HG03378 (cell line): ENCODE measurements around the gene SRGAP2C.
"Not testable (repeated sequence)": the region's sequence is repeated elsewhere in the genome, so short reads cannot be mapped to it uniquely, and the experiment has no call there.

Experiments
- ATAC-seq: cut with Tn5 transposase; IDR thresholded peaks from one replicate; pipeline ENCODE4 v1.9.1; 2021; ENCODE audit warnings: mild to moderate bottlenecking, moderate library complexity; ENCODE audit not compliant: unreplicated experiment

SRGAP2C gene

DNA sequence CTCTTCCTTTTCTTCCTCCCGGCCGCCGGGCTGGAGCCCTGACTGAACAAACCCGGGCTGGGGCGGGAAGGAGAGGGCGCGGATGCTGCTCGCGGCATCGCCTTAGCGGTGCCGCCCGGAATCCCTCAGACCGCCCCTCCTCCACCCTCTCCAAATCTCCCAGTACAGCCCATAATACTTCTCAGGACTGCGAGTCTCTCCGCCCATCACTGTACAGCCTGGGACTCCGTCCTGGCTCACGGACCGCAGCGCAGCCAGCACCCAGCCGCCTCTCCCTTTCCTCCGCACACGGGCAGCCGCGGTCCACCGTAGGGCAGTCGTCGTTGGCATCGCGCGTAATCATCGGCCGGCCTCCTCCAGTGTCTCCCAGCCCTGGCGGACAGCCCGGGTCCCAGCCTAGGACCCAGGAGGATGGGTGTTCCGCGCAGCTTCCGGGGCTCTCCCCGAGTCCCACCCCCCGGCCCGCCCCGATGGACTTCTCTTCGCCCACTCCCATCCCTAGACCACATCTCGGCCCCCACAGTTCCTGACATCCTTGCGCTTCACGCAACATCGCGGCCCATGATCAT is 449 bp downstream of the SRGAP2C start:
- not testable (repeated sequence) for ATAC-seq

DNA sequence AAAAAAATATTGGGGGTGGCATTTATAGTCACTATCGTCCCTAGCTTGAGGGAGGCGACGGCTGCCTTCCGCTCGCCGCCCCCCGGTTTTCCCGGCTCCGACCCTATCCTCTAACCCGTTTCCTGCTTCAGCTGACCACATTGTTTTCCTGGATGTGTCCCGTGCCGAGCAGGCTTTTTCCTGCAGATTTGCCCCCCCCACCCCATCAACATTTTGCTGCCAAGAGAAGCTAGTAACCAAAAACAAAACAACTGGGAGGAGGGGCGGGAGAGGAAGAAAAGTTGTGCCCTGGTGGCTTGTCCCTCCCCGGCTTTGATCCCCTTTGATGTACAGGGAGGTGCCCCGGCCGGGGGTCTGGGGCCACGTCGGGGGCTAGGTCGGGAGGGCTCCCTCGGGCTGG is 1.4 kb downstream of the SRGAP2C start:
- ATAC-seq = not testable (repeated sequence)

DNA sequence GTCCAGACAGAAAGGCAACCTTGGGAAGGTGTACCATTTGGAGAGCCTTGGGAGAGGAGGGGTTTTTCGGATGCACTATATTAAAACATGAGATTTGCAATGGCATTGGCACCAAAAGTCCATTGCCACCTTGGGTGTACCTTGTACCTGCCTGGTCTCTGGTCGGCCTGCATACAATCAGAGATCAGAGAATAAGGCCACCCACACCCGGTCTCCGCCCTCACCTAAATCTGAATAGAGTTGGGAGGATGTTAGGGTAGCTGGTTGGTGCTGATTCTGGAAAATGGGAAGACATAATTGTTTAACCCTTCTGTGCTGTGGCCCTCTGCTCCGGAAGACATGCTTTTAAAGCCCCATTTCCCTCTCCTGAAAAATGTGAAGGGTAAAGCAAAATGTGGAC is 3.1 kb downstream of the SRGAP2C start:
- ATAC-seq = not testable (repeated sequence)

DNA sequence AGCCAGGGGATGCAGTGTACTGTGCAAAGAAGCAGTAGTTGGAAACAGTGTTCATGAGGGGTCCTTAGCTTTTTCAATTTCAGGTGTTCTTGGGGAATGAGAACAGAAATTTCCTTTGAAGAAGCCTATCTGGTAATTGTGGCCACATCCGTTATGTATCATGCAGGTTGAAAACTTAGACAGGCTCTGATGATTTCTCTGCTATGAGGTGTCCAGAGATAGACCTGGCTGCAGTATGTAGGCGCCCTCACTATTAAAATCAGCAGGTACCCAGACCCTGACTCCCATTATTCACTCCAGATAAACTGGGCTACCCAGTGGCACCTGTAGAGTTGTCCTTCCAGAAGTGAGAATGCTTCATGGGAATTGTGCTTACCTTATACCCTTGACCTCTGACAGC is 7.7 kb downstream of the SRGAP2C start:
- not testable (repeated sequence) for ATAC-seq

DNA sequence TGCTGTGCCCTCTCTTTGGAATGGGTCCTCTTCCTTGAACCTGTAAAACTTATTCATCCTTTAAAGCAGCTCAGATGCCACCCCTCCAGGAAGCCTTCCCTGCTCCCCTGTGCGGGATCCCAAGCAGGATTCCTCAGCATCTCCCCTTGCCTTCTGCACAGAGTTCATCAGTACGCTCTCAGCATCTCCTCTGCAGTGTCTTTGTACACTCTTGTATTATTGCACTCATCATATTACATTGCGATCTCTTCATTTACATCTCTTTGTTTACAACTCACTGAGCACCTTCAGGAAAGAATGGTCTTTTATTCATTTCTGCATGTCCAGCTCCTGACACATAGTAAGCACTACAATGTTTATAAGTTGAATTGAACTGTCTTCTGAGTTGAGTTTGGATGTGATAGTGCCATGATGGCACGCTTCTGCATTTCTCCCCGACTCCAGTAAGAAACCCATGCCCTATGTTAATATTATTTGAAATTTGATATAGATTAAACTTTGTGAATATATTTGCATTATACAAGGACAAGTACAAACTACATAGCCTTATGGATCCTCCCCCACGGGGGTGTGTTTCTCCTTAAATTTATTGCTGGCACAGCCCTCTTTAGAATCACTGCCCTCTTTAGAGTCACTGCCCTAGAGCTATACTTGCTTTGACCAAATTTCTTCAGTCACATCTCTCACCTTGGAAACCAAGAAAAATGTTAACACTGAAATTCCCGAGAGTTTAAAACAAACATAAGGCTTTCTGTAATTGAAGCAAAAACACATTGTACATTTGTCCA is 12.5 kb downstream of the SRGAP2C start:
- ATAC-seq = not testable (repeated sequence)

DNA sequence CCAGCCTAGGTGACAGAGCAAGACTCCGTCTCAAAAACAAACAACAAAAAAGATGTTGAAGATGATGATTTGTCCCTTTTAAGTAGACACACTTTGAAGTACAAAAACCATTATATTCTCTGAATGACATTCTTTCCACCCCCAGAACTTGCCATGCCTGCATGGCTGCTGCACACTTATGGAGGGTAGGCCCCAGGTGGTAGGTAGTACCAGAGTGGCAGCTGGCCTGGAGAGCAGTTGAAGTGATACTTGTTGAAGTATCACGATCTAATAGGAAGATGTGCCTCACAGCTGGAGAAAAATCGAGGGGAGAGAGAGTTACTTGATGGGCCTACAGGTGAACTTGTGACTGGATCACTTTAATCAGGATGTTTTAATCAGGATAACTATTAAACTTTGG is 15.0 kb downstream of the SRGAP2C start:
- not testable (repeated sequence) for ATAC-seq

DNA sequence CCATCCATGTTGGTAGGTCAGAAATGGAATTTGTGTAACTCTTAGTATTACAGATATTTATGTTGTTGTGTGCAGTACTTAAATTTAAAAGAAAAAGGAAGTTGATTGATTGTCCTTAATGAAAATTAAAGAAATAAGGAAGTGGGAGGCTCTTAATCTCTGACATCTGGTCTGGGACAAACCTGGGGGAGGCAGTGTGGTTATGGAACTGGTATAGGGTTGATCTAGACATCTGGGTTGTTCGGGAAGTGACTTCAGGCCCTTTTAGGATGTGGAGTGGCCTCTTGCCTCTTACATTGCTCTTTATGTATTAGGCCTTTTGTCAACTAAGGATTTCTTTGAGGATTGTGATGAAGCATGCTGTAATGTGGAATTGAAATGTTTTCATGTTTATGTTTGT is 15.5 kb downstream of the SRGAP2C start:
- ATAC-seq = not testable (repeated sequence)

DNA sequence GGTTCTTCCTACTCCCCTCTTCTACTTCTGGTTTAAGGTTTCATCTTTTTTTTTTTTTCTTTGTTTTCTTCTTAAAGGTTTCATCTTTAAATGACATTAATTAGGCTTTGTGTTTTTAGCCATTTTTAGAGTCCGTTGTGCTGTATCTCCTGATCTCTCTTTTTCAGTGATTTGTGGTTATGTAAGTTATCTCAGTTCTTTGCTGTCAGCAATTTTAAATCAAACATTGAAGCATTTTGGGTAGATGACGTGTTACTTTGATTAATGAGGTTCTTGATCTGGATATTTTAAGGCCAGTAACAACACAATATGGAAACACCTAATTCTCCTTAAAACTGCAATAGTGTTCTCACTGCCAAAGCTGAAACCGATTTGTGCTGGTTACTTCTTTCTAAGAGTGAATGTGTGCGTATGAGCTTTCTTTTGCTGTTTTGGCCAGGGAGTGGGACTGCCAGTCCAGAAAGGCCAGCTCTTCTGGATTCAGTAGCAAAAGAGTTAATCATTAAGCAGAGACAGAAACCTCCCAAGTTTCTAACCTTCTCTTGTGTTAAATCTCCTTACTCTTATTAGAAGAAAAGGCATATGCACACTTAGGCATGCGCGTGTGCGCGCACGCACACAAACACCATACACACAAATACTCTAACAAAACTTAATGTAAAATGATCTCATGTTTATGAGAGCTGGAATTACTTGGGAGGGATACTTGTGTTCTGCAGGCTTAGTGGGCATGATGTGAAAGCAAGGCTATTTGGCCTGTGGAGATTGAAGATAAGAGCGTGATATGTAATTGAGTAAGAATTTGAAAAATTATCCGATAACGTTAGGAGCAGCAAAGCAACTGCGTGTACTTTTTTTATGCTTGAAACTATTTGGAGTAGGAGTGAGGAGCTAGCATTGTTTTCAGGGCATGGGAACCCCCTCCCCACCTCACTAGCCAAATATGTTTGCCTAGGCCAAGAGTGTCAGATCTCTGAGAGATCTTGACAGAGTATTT is 16.5 kb downstream of the SRGAP2C start:
- ATAC-seq = not testable (repeated sequence)

DNA sequence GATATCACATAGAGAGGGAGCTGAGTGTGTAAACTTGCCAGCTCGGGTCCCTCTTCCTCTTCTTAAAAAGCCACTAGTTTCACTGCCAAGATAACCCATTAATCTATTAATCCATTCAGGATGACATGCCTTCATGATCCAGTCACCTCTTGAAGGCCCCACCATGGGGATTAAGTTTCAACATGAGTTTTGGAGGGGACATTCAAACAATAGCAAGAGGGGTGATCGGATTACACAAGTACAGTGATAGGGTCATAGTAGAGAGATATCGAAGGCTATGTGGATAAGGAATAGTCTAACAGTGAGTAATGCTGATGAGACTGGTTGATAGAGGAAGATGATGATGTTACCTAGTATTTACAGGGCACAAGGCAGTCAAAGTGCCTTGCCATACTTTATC is 18.2 kb downstream of the SRGAP2C start:
- ATAC-seq = not testable (repeated sequence)

DNA sequence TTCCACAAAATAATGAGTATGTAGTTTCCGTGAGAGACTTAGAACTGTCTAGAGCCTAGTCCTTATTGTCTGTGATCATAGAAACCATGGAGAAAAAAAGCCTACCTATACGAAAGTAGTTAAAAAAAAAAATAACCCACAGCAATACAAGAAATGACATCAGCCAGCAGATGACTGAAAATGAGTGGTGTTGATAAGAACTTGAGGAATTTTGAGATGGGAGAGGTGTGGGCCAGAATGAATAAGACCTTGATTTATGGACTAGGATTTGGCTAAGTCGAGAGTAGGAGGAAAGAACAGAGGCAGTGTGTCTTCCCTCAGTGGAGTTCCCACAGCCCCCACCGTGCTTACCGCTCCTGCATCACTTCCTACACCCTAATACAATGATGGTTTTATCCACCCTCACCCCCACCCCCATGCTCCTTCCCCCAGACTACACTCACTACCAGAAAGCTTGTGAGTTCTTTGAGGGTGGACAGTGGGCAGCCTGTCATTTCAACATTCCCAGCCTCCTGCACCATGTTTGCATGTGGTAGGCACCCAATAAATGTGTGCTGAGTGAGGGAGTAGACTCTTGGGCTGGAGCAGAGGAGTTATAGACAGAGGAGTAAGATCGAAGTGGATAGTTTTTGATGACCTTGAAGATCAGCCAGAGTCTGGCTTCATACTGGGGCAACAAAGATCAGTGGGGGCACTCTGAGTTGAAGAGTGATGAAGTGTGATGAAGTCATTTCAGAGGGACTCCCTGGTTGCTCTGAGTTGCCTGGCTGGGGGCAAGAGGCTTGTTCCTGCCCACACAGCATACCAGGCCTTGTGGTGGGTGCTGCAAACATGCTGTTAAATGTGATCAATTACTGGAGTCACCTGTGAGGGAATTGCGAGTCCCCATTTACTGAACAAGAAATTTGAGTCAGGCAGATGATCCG is 21.3 kb downstream of the SRGAP2C start:
- not testable (repeated sequence) for ATAC-seq

DNA sequence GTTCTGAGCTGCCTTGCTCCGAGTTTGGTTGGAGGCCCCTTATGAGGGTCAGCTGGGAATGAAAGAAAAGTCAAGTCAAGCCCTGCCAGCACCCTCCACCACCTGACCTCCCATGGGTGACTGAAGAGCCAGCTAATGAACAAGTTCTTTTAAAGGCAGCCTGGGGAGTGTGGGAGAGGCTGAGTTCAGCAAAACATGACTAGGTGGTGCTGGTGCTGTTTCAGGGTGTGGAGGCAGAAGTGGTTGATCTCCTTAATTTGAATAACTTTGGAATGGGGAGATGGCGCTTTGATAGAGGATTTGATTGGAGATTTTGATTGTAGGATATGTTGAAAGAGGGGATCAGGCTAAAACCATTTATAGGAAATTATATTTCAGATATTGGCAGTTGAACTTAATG is 22.6 kb downstream of the SRGAP2C start:
- ATAC-seq = not testable (repeated sequence)

DNA sequence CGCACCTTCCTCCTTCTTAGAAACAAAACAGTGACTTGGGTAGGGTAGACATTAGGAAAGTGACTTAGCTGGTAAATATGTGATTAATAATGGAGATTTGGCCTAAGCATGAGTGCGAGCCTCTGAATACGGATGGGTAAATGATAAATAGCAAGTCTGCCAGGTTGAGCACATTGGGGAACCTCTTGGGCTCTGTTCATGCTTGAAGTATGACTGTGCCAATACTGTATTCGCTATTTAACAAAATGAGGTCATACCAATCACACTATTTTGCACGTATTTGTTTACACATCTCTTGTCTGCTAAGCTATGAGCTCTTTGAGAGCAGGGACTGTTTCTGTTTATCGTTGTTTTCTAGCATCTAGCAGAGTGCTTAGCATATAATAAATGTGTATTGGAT is 23.6 kb downstream of the SRGAP2C start:
- ATAC-seq = not testable (repeated sequence)

DNA sequence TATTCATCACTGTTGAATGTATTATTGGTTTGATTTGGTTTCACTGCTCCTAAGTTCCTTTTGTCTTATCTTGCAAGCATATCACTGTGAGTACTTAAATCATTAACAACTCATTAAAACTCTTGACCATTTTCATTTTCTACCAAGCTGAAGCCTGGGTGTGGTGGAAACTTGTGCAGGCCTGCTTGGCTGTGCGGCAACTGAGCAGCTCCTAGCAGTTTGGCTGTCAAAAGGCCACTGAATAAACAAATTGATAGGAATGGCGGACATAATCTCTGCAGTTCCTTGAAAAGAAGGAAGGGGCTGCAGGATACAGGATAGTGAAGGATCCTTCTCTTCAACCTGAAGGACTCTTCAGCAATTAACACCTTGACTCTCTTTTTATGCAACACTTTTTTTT is 26.0 kb downstream of the SRGAP2C start:
- not testable (repeated sequence) for ATAC-seq

DNA sequence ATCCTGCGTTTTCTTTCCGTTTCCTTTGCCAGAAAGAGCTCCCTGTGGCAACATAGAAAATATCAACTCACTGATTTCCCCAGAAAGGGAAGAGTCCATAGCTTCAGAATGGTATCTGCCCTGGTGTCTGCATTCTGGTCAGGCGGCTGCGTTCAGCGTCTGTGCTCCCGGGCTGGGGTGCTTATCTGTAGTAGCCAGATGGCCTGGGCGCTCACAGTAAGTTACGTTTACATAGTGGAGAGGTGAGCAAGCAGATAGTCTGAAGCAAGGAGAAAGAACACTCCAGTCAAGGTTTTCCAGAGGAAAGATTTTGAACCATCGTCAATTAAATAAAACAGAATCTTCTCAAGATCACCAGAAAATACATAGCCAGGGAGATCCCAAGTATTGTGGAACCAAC is 28.7 kb downstream of the SRGAP2C start:
- not testable (repeated sequence) for ATAC-seq

DNA sequence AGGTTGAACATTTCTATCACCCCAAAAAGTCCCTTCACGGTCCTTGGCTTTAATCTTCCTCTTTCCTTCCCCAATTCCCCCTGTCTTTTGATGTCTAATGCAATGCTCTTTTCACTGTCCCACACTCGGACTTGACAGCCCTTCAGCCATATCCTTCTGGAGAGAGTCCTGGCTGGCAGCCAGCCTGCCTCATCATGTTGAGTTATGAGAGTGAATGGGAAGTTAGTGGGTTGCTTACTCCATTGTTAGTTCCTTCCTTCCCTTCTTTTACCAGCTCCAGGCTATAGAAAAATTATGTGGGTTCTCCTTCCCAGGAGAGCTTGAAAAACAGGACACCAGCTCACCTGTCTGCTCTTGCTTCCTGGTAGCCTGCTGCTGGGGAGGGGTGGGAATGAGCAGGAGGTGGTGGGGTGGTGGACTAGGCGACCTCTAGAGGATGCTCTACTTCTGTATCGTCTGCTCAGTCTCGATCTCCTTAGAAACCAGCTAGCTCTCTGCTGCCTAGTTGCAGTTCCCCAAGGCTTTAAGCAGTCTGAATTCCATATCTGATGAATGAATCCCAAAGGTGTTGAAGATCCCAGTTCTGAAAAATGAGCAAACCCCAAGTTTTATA is 29.9 kb downstream of the SRGAP2C start:
- not testable (repeated sequence) for ATAC-seq

DNA sequence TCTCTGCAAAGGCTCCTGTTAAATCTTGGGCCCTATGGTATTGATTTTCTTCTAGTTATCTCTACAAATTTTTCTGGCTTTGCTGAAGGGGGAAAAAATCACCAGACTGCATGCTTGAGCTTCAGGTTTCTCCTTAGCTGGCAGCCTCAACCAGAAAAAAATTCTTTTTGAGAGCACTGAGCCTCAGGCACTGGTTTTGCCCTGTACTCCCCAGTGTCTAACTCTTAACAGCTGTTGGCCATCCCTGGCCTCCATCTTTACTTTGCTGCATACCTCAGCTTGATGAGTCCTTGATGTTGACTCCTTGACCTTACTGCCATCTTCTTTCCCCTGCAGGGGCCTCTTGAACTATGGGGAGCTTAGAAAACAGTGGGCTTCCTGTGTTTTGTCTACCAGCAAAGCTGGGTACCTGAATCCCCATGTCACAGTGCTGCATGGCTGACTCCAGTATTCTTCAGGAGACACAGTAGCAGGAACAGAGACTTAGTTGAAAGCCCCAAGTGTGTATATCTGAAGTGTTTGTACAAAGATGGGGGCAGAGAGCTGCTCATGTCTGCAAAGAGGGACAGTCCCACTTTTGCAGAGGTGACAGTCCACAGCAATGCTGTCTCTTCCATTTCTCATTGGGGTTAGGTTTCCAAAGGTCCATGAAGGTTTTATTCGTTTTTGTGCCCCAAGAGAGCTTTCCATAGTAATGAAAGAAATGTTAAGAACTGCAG is 31.1 kb downstream of the SRGAP2C start:
- ATAC-seq = not testable (repeated sequence)

DNA sequence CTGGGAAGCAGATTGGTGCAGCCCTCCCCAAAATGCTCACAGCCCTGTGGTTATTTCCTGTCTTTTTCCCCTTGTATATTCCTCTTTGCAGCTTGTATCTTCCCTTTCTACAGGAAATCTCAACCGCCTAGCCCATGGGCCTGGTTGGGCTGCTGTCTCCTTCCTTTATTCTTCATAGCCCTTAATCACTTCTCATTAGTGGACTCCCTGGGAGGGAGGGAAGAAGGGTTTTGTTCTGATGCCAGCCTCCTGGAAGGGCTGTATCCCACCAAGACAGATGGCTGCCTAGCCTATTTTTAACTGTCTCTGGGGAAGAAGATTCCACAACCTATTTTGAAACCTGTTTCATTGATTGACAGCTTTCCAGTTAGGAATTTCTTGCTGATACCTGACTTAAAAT is 31.9 kb downstream of the SRGAP2C start:
- ATAC-seq = not testable (repeated sequence)

DNA sequence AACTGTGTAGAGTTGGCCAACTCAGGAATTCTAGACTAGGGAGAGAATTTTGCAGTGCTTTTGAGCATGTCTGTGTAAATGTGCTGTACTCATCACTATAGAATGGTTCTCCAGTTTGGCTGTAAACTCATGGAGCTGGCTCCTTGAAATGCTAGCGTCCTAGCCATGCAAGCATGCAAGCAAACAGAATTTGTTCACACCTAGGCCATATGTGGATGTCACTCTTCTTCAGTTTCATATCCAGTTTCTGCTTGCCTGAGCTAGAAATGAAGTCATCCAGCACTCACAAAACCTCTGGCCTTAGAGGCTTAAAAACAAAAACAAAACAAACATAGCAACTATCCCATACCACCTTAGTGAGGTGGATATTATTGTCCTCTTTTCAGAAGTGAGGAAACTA is 37.0 kb downstream of the SRGAP2C start:
- peak; percentile 72 for ATAC-seq

DNA sequence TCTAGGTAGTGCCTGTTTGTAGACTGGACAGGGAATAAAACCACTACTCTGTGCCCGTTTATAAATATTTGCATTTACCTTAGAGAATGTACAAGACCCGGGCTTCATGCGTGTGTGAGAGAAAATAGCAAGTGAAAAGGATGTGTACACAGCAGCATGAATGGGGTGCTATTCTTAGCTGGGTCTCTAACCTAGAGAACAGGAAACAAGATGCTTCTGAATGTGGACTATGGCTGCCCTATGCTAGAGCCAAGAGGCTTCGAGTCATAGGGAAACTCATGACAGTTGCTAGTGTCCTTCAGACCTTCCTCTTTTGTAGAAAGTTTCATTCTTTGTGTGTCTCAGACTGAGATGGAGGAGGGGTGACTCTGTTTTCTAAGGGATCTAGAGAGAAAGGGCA is 39.9 kb downstream of the SRGAP2C start:
- peak; percentile 97 for ATAC-seq
